ENCODE data around the gene APC.

GRCh38 chr5:112762113-112762810 lies 24.6 kb downstream of the APC start:
- TF ChIP-seq CTCF (IDR thresholded peaks at IDR 0.05) (no peak), POLR2A (IDR thresholded peaks at IDR 0.05; ENCODE audit: low read depth) (no peak), POLR2AphosphoS5 (IDR thresholded peaks at IDR 0.05) (no peak)

Measured in esophagus muscularis mucosa (tissue), 3 donors.